Measurements from ENCODE around the gene TNS1. TPM values are rescaled to one million over a fixed set of nuclear protein-coding genes. Genes with fewer than 3 reads are reported as not detected.

Gene TNS1
- total and polyA plus RNA-seq, 2 donors (not counting 1 experiment from before 2014, with no cell fraction given), result 0.10 to 0.86 TPM

DNA sequence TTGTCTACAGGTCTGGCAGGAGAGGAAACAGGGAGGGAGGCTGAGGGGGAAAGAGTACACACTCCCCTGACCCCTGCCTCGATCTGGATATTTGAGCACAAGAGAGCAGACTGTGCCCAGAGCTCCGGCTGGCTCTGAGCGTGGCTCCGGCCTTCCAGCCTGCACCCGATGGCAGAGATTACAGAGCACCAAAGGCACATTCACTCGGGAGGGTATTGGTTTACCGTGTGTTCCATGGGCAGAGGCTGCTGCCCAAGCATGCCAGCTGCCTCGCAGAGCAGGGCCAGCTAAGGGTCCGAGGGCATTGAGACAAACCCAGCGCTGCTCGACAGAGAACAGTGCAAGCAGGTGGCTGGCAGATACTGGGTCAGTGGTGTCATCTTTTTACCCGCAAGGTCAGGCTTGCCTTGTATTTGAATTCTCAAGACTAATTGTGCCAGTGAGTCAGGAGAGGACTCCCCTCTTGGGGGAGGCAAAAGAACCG lies 132.2 kb downstream of the TNS1 start:
- POLR2A ChIA-PET, result no interaction called here

DNA sequence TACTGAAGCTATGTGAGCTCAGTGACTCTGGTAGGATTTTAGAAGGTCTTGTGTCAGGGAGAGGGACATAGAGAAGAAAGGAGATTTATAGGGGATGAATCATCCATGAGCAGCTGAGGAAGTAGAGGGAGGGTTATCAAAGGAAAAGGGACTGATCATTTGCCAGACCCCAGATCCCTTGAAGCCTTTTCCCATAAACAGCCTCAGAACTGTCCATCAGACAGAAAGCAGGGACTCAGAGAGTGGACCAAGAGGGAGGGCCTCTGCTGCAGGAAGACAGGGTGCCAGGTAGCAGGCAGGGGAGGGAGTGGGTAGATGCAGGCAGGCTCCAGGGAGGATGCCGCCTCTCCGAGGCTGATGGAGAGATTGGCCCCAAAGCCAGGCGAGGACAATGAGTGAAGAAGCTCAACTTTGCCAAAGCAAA lies 133.9 kb downstream of the TNS1 start:
- H3K4me1 ChIP-seq (ENCODE audit: control insufficient read depth in 2 of 2, insufficient read depth in 2 of 2, low read length in 2 of 2), result peaks cover 29 to 31% of the 10 kb centered on the region in 2 donors
- H3K4me1 Mint-ChIP-seq, result peaks cover 40% of the 10 kb centered on the region
- H3K36me3 ChIP-seq (replicated peaks in 1 of 2; ENCODE audit: control extremely low read depth in 1 of 2, control insufficient read depth in 1 of 2, extremely low read depth in 1 of 2, insufficient read depth in 2 of 2, low read length in 1 of 2), result no peaks in the 10 kb centered on the region
- ATAC-seq (ENCODE audit: low read depth), result no peak
- H3K27me3 ChIP-seq (replicated peaks in 1 of 4; ENCODE audit: control extremely low read depth in 1 of 4, control insufficient read depth in 3 of 4, insufficient read depth in 4 of 4, low read length in 3 of 4), result no peaks in the 10 kb centered on the region
- H3K9me3 Mint-ChIP-seq (ENCODE audit: insufficient read depth), result peaks cover 4% of the 10 kb centered on the region
- H3K4me2 ChIP-seq (replicated peaks; ENCODE audit: low read depth, low read length, poor library complexity, severe bottlenecking), result no peak overlapping the region
- no peaks in the 10 kb centered on the region for H3K79me2 ChIP-seq (ENCODE audit: control insufficient read depth, insufficient read depth, low read length)
- H2AFZ ChIP-seq (ENCODE audit: insufficient read depth, low read depth, low read length, poor library complexity, severe bottlenecking), result no peak overlapping the region
- no peaks in the 10 kb centered on the region for H4K20me1 ChIP-seq (ENCODE audit: control insufficient read depth, insufficient read depth, low read length, poor library complexity, severe bottlenecking)
- no peak overlapping the region for H3K27ac ChIP-seq (ENCODE audit: low read length in 2 of 2)
- H3K9ac ChIP-seq (ENCODE audit: low read length), result no peak overlapping the region
- CTCF ChIA-PET, result no interaction called here
- WGBS (ENCODE audit: insufficient coverage), result 96% methylated on average over 3 of the region's 3 CpGs
- H3K9me3 ChIP-seq (ENCODE audit: control extremely low read depth in 1 of 3, control insufficient read depth in 2 of 3, insufficient read depth in 1 of 3, low read length in 2 of 3), result peaks cover 0 to 17% (median 2%) of the 10 kb centered on the region in 3 donors
- H3K27ac Mint-ChIP-seq, result no peak overlapping the region
- intact Hi-C loops (cut with micrococcal nuclease), result loop anchor here (5.0 kb wide), 1 partner anchor 82 kb away; no protein-coding TSS in a partner anchor
- no peak overlapping the region for H3K4me3 ChIP-seq (ENCODE audit: control extremely low read depth in 1 of 5, extremely low read depth in 1 of 5, insufficient read depth in 1 of 5, low read depth in 2 of 5, low read length in 4 of 5)
- POLR2A ChIA-PET, result no interaction called here
- no peak for DNase-seq
- peaks cover 5% of the 10 kb centered on the region for H3K27me3 Mint-ChIP-seq
- TF ChIP-seq, protein P1, sequence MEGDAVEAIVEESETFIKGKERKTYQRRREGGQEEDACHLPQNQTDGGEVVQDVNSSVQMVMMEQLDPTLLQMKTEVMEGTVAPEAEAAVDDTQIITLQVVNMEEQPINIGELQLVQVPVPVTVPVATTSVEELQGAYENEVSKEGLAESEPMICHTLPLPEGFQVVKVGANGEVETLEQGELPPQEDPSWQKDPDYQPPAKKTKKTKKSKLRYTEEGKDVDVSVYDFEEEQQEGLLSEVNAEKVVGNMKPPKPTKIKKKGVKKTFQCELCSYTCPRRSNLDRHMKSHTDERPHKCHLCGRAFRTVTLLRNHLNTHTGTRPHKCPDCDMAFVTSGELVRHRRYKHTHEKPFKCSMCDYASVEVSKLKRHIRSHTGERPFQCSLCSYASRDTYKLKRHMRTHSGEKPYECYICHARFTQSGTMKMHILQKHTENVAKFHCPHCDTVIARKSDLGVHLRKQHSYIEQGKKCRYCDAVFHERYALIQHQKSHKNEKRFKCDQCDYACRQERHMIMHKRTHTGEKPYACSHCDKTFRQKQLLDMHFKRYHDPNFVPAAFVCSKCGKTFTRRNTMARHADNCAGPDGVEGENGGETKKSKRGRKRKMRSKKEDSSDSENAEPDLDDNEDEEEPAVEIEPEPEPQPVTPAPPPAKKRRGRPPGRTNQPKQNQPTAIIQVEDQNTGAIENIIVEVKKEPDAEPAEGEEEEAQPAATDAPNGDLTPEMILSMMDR (IDR thresholded peaks at IDR 0.05), result no peak
- TF ChIP-seq EZH2 (IDR thresholded peaks at IDR 0.05; ENCODE audit: borderline replicate concordance, insufficient read depth, low read depth, low read length, poor library complexity, severe bottlenecking), result no peak
- no peak overlapping the region for H3K4me3 Mint-ChIP-seq

More for the DNA sequence above, 132.2 kb downstream of the TNS1 start:
- WGBS (ENCODE audit: insufficient coverage), result 96% methylated on average over 13 of the region's 13 CpGs
- H3K4me3 ChIP-seq (ENCODE audit: control extremely low read depth in 1 of 5, extremely low read depth in 1 of 5, insufficient read depth in 1 of 5, low read depth in 2 of 5, low read length in 4 of 5), result no peak overlapping the region
- H3K27ac ChIP-seq (ENCODE audit: low read length in 2 of 2), result no peak overlapping the region
- ATAC-seq (ENCODE audit: low read depth) (no peak), DNase-seq (no peak)
- no peak overlapping the region for H2AFZ ChIP-seq (ENCODE audit: insufficient read depth, low read depth, low read length, poor library complexity, severe bottlenecking)
- intact Hi-C loops (cut with micrococcal nuclease), result no loop called here
- peaks cover 23% of the 10 kb centered on the region for H3K4me1 Mint-ChIP-seq
- no peaks in the 10 kb centered on the region for H3K36me3 ChIP-seq (replicated peaks in 1 of 2; ENCODE audit: control extremely low read depth in 1 of 2, control insufficient read depth in 1 of 2, extremely low read depth in 1 of 2, insufficient read depth in 2 of 2, low read length in 1 of 2)
- no peak overlapping the region for H3K4me3 Mint-ChIP-seq
- H3K27ac Mint-ChIP-seq, result no peak overlapping the region
- no peak overlapping the region for H3K4me2 ChIP-seq (replicated peaks; ENCODE audit: low read depth, low read length, poor library complexity, severe bottlenecking)
- no peak overlapping the region for H3K9ac ChIP-seq (ENCODE audit: low read length)
- H3K27me3 Mint-ChIP-seq, result peaks cover 5% of the 10 kb centered on the region
- TF ChIP-seq, protein P1 (IDR thresholded peaks at IDR 0.05), result no peak
- TF ChIP-seq EZH2 (IDR thresholded peaks at IDR 0.05; ENCODE audit: borderline replicate concordance, insufficient read depth, low read depth, low read length, poor library complexity, severe bottlenecking), result no peak
- peaks cover 0 to 5% (median 0%) of the 10 kb centered on the region in 3 donors for H3K9me3 ChIP-seq (ENCODE audit: control extremely low read depth in 1 of 3, control insufficient read depth in 2 of 3, insufficient read depth in 1 of 3, low read length in 2 of 3)
- H4K20me1 ChIP-seq (ENCODE audit: control insufficient read depth, insufficient read depth, low read length, poor library complexity, severe bottlenecking), result no peaks in the 10 kb centered on the region
- H3K4me1 ChIP-seq (ENCODE audit: control insufficient read depth in 2 of 2, insufficient read depth in 2 of 2, low read length in 2 of 2), result peaks cover 13 to 15% of the 10 kb centered on the region in 2 donors
- no peaks in the 10 kb centered on the region for H3K79me2 ChIP-seq (ENCODE audit: control insufficient read depth, insufficient read depth, low read length)
- no peaks in the 10 kb centered on the region for H3K27me3 ChIP-seq (replicated peaks in 1 of 4; ENCODE audit: control extremely low read depth in 1 of 4, control insufficient read depth in 3 of 4, insufficient read depth in 4 of 4, low read length in 3 of 4)
- CTCF ChIA-PET, result interaction anchor here (1.2 kb wide), 1 partner anchor 16 kb away, joined by 3 read pairs; no protein-coding TSS in a partner anchor
- peaks cover 4% of the 10 kb centered on the region for H3K9me3 Mint-ChIP-seq (ENCODE audit: insufficient read depth)

All from B cell (primary cell).